Right kidney (tissue), 1 donor: Measurements from ENCODE around the gene LARGE1.

ENCODE experiments used
- DNase-seq: peaks from one replicate; pipeline ENCODE4 v3.0.0-alpha.2; 2016

LARGE1 gene

GRCh38 chr22:33819743-33820142 is 100.5 kb downstream of the LARGE1 start:
- DNase-seq: no peak

GRCh38 chr22:33817512-33818127 is 102.7 kb downstream of the LARGE1 start:
- DNase-seq: no peak

- DNase-seq: no peak
Measured at GRCh38 chr22:33812360-33812977, 107.8 kb downstream of the LARGE1 start.

GRCh38 chr22:33811686-33812085 is 108.6 kb downstream of the LARGE1 start:
- no peak for DNase-seq

- DNase-seq: no peak
Measured at GRCh38 chr22:33811208-33811607, 109.1 kb downstream of the LARGE1 start.

- no peak for DNase-seq
Measured at GRCh38 chr22:33807470-33807869, 112.8 kb downstream of the LARGE1 start.

GRCh38 chr22:33806191-33806590 is 114.1 kb downstream of the LARGE1 start:
- no peak for DNase-seq

- DNase-seq: peak; percentile 9
Measured at GRCh38 chr22:33803371-33804282, 116.6 kb downstream of the LARGE1 start.

GRCh38 chr22:33798401-33798800 is 121.9 kb downstream of the LARGE1 start:
- no peak for DNase-seq

- DNase-seq: no peak
Measured at GRCh38 chr22:33796494-33796893, 123.8 kb downstream of the LARGE1 start.

- no peak for DNase-seq
Measured at GRCh38 chr22:33793475-33793874, 126.8 kb downstream of the LARGE1 start.

- peak; percentile 35 for DNase-seq
Measured at GRCh38 chr22:33792832-33793231, 127.4 kb downstream of the LARGE1 start.

- DNase-seq: no peak
Measured at GRCh38 chr22:33789690-33790253, 130.5 kb downstream of the LARGE1 start.

GRCh38 chr22:33788927-33789326 is 131.3 kb downstream of the LARGE1 start:
- DNase-seq: no peak

GRCh38 chr22:33787645-33788456 is 132.4 kb downstream of the LARGE1 start:
- DNase-seq: no peak

GRCh38 chr22:33786149-33786548 is 134.1 kb downstream of the LARGE1 start:
- no peak for DNase-seq

GRCh38 chr22:33785283-33785968 is 134.8 kb downstream of the LARGE1 start:
- no peak for DNase-seq

GRCh38 chr22:33781411-33781810 is 138.9 kb downstream of the LARGE1 start:
- no peak for DNase-seq

GRCh38 chr22:33780531-33781136 is 139.6 kb downstream of the LARGE1 start:
- DNase-seq: no peak

GRCh38 chr22:33779243-33779642 is 141.0 kb downstream of the LARGE1 start:
- no peak for DNase-seq

GRCh38 chr22:33776491-33776890 is 143.8 kb downstream of the LARGE1 start:
- DNase-seq: no peak
